Inferior parietal cortex (tissue), 1 donor: ENCODE results near the gene NYAP2.

Source experiments
- DNase-seq: peaks from one replicate; pipeline ENCODE4 v3.0.0-alpha.2; 2016; ENCODE audit errors: extremely low spot score

NYAP2 gene

DNA sequence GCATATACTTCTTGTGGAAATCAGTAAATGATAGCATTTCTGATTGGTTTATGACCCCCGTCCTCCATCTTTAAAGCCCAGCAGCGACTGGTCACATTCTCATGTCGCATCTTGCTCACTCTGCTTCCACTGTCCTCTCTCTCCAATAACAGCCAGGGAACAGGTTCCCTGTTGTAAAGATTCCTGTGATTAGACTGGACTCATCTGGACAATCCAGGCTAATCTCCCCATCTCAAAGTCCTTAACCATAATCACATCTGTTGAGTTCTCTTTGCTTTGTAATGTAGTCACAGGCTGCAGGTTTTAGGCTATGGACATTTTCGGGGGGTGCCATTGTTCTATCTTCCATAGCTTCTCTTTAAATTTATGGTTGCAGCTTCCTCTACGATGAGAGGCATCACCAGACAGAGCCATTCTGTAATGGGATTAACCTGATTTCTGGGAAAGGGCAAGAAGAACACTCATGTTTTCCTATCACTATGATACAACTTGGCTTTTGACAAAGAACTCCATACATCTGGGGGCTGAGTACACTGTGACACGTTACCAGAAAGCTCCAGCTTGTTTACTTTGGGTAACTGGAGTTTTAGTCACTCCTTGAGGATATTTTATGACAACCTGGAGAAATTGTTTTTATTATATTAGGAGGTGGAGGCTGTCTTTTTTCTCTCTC is 159.0 kb downstream of the NYAP2 start:
- DNase-seq = no peak

DNA sequence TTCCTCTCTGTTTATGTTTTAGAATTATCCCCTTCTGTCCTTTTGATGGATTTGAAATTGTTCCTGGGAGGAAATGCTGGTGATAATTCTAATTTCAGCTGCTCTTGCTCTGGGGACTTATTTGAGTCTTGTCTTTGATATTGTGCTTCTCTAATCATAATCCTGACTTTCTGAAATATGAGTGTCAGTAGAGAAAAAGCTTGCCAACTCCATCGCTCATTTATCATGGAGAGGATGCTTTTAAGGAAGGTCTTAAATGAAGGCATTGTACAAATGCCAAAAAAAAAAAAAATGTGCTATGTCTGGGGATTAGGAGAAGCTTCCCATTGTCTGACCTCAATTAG is 159.5 kb downstream of the NYAP2 start:
- no peak for DNase-seq

DNA sequence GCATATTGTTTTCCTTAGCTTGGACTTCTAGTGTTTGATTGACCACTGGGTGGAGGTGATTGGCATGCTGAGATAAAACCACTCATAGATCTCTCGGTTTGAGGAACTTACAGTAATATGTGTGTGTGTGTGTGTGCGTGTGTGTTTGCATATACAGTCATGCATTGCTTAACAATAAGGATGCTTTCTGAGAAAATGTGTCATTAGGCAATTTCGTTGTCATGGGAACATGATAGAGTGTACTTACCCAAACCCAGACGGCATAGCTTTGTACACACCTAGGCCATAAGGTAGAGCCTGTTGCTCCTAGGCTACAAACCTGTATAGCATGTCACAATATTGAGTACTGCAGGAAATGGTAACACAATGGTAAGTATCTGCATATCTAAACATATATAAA is 167.3 kb downstream of the NYAP2 start:
- DNase-seq = no peak

DNA sequence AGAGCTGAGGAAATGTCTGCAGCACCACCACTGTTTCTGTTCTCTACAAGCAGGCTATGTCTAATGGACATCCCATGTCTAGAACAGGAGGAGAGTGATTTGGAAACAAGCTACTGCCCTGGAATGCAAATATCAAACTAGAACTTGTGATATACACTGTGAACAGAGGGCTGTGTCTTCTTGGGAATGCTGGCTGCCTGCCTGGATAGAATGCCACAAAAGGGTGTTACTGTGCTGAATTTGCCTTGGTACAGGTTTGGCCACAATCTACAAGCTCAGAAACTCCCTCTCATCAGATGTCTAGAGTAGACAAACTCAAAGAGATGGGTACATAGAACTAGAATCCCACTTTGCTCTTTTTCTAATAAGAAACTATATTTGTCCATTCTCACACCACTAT is 170.5 kb downstream of the NYAP2 start:
- DNase-seq = peak; percentile 29

DNA sequence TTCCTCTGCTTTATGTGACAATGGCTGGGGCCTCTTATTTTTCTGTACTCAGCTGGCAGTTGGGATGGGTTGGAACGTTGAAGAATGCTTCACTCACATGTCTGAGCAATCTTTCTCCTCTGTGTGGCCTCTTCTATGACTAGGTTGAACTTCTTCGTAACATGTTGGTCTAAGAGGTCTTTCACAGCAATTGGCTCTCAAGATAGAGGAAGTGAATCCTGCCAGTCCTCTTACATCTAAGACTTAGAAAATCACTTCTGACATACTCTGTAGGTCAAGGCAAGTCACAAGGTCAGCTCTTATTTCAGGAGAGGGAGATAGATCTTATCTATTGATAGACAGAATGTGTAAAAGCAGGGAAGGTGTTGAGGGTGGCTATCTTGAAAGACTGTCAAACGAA is 174.1 kb downstream of the NYAP2 start:
- DNase-seq = no peak

DNA sequence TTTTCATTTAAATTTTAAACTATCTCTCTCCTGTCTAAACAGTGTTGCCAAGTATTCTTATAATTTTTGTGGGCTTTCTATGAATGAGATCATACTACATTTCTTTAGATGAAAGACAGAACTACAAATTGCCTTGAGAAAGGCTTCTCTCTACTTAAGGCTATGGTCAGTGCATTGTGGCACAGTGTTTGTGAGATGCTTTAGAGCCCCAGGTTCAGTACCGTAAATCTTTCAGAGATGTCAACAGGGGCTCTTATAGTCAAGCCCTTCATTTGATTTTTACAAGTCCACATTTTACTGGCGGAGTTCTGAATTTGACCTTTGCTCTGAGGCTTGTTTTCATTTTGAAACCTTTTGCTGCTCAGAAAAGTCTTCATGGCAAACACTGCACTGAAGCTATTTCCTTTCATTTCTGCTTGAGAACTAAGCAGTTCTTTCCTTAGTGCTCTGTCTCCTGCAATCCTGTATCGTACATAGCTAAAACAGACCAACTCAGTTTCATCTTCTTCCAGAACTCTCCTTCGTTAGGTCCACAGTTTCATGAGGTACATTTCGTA is 175.2 kb downstream of the NYAP2 start:
- no peak for DNase-seq

DNA sequence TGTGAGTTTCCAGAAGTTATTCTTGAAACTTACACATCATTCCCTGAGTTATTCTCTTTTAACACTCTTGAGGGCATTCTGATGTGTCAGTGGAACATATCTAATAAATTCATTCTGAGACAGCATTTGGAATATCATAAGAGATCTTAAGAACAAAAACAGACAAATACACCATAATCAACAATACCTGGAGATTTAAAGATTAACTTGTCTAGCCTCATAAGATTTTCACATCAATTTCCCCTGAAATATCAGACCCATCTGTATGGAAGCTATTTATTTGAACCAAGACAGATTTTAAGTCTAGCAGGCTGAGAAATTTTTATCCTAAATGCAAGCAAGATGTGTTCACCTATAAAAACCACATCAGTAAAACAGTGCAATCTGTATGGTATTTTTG is 181.6 kb downstream of the NYAP2 start:
- DNase-seq = no peak

DNA sequence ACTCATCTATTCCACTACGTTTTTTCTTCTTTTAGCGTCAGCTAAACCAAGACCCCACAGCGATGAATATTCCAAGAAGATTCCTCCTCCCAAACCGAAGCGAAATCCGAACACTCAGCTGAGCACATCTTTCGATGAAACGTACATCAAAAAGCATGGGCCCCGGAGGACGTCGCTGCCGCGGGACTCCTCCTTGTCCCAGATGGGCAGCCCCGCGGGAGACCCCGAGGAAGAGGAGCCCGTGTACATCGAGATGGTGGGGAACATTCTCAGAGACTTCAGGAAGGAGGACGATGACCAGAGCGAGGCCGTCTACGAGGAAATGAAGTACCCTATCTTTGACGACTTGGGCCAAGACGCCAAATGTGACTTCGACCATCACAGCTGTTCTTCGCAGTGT is 182.4 kb downstream of the NYAP2 start:
- no peak for DNase-seq

DNA sequence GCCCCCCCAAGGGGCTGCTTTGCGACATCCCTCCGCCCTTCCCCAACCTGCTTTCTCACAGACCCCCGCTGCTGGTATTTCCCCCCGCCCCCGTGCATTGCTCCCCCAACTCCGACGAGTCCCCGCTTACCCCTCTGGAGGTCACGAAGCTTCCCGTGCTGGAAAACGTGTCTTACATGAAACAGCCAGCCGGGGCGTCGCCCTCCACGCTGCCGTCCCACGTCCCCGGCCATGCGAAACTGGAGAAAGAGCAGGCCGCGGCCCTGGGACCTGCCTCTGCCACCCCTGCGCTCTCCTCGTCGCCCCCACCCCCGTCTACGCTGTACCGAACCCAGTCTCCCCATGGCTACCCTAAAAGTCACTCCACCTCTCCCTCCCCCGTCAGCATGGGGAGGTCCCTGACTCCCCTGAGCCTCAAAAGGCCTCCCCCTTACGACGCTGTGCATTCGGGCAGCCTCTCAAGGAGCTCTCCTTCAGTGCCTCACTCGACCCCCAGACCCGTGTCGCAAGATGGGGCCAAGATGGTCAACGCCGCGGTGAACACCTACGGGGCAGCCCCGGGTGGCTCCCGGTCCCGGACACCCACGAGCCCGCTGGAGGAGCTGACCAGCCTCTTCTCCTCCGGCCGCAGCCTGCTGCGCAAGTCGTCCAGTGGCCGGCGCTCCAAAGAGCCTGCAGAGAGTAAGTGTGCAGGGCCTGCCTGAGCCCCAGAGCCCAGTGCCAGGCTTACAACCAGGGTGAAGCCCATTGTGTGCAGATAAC is 183.0 kb downstream of the NYAP2 start:
- DNase-seq = no peak

DNA sequence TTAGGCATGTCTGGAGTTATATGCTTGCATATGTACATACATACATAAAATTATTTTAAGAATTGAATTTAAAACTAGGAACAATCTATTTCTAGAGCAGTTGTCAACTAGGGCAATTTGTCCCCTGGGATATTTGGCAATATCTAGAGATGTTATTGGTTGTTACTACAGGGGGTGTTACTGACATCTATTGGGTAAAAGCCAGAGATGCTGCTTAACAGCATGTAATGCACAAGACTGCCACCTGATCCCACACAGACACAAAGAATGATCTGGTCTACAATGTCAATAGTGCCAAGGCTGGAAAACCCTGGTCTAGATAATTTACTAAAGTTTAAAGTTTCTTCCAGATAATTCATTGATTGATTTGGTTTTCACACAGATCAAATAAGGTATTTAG is 185.3 kb downstream of the NYAP2 start:
- no peak for DNase-seq

DNA sequence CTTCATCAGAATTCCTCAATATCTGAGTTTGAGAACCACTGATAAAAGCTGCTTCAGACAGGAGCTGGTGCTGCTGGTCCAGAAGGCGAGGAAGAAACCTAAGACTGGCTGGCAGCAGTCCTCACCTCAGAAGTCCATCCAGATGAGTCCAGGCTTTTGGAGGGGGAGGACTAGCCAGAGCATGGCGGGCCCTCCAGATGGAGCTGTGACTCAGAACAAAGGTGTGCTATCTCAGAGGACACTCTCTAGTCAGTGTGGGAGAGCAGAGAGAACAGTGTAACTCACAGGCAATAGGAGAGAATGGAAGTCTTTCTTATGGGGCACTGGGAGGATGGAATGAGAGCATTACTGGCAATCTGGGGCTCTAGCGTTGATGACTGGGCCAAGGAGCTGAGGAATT is 191.4 kb downstream of the NYAP2 start:
- DNase-seq = no peak

DNA sequence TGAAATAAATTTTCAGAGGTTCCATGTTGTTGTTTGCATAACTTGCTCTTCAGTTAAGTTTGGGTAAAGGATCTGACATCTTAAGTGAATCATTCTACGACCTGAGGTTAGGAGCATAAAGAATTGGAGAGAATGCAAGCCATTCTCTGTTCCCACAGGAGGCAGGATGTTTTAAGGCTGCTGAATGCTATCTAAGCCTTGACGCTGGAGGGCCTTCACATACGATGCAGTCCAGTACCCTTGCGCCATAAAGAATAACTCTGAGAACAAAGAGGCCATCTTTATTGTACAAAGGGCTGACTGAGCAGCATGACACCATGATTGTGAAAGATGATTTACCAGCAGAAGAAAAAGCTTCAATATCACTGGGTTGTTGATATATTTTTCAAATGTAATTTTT is 198.4 kb downstream of the NYAP2 start:
- DNase-seq = no peak

DNA sequence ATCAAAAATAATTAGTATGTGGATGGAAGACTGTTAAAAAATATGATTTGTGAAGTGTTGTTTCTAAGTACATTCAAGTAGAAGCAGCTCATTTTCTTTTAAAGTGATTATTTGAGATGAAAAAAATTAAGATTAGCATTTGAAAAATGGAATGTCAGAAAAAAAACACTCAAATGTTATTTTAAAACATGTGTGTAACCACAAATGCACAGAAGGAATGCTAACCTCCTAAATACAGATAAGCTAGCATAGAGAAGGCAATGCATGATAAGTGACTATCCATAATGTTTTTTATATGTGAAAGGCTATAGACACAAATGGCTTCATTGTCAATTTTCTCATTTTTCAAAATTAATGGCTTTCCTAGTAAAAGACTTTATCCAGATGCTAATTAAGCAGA is 198.9 kb downstream of the NYAP2 start:
- no peak for DNase-seq

DNA sequence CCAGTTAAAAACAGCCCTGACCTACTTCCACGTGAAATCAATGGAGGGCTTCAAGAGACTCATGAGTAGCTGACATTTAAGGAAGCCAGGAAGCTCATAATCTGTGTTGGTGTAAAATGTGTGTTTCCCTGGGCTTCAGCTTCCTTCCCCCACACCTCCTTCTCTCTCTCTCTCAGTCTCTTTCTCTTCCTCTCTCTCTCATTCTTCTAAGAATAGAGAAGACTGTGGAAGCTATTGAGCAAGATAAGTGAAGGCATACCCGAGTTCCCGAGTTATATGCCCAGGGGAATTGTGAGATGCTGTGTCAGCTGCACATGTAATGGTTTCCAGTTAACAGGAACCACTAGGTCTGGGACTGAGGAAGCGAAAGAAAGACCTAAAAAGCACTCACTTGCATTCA is 199.4 kb downstream of the NYAP2 start:
- no peak for DNase-seq

DNA sequence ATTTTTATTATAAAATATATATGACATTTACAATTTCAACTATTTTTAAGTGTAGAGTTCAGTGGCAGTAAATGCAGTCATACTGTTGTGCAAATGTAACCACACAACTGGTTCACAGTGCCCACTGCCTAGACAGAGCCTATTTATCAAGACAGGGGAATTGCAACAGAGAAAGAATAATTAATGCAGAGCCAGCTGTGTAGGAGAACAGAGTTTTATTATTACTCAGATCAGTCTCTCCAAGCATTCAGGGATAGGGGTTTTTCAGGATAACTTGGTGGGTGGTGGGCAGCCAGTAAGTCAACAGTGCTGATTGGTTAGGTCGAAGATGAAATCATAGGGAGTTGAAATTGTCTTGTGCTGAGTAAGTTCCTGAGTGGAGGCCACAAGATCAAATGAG is 200.3 kb downstream of the NYAP2 start:
- DNase-seq = no peak

DNA sequence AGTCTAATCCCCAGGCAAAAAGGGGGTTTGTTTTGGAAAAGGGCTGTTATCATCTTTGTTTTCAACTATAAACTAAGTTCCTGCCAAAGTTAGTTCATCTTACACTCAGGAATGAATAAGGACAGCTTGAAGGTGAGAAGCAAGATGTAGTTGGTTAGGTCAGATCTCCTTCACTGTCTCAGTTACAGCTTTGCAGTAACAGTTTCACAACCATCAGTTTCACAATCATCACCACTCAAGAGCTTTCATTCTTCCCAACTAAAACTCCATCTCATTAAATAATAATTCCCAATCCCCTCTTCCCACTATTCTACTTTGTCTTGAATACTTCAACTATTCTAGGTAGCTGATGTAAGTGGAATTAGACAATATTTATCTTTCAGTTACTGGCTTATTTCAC is 200.9 kb downstream of the NYAP2 start:
- no peak for DNase-seq

DNA sequence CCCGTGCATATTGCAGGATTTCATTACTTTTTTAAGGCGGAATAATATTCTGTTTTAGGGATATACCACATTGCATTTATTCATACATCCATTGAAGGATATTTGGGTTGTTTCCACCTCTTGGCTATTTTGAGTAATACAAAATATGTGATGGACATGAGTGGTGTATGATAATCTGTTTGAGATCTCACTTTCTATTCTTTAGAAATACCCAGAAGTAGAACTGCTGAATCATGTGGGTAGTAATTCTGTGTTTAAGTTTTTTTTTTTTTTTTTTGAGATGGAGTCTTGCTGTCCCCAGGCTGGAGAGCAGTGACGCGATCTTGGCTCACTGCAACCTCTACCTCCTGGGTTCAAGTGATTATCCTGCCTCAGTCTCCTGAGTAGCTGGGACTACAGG is 201.4 kb downstream of the NYAP2 start:
- DNase-seq = no peak

DNA sequence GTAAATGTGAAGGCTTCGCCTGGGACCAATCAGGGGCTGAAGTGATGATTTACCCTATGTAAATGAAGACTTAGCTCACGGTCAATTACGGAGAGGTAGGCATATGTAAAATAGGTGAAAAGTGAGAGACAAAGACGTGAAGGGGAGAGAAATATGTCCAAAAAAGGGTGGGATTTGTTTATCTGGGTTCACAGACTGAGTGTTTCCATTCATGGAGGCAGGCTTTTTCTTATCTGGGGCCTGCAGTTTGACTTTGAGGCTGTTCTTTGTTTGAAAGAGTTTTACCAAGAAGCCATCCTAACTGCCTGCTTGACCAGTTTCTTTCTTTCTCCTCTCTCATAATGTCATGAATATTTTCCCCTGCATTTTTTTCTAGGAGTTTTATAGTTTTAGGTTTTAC is 202.7 kb downstream of the NYAP2 start:
- DNase-seq = no peak

DNA sequence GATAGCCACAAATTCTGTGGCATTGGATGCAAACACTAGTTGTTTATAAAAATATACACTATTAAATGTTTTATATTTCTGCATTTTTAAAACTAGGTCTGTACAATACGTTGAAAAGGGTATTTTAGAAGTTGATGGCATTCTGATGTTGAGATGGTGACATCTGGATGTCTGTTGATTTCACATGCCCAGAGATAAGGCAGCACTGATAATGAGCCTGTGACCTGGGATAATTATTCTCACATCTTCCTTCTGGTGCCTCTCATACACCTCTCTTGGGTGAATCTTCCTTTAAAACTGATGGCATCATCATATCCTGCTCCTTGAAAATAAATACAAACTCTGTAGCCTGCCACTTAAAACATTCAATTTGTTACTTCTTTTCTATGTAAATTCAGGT is 208.6 kb downstream of the NYAP2 start:
- no peak for DNase-seq

DNA sequence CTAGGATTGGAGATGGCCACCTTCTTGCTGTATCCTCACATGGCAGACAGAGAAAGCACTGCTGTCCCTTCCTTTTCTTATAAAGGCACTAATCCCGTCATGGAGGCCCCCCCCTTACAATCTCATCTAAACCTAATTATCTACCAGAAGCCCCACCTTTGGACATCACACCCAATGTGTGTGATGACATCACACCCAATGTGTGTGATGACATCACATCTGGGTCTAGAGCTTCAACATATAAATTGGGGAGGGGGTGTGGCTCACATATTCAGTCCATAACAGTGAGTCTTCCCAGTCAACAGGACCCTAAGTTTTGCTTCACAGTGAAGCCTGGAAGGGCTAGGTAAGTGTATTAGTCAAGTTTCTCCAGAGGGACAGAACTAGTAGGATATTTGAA is 213.1 kb downstream of the NYAP2 start:
- DNase-seq = no peak

DNA sequence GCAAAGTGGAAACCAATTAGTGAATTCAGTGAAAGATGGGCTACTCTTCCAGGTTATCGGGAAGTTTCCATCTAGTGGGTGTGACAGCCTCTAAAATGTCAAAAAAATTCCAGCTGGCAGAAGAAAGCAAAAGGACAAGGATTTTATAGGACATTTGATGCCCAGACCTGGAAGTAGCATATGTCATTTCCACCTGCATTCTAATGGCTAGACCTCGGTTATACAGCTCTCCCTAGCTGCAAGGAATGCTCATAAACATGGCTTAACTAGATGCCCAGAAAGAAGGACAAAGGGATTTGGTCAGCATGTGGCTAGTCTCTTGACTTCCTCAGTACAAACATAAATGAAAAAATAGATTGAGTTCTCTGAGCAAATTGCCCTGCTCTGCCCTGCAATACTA is 215.4 kb downstream of the NYAP2 start:
- no peak for DNase-seq

DNA sequence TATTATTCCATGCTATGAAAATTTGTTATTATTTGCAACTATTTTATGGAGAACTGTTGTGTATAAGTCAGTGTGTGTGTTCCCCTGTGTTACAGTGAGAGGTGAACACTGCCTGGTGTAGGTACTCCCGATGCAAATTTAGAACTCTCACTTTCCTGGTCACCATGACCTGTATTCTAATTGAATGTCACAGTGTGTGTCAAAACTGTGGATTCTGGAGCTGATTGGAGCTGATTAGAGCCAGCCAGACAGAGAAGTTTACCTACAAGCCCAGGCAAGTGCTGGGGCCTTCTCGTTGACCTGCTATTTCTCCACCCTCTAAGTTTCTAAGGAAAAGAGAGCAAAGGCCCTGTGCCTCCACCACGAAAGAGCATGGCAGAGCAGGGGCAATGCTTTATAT is 216.0 kb downstream of the NYAP2 start:
- DNase-seq = no peak

DNA sequence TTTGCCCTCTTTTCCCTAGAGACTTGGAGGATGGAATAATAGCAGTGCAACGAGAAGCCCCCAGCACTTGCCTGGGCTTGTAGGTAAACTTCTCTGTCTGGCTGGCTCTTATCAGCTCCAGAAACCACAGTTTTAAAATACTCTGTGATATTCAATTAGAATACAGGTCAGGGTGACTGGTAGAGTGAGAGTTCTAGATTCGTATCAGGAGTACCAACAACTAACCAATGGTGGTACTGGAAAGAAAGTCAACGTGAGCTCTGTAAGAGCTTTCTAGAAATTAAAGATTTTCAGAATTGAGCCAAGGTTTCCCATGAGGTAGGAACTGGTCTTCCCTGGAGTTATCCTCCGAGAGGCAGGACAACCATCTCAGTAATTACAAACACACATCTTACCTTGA is 216.9 kb downstream of the NYAP2 start:
- DNase-seq = no peak

DNA sequence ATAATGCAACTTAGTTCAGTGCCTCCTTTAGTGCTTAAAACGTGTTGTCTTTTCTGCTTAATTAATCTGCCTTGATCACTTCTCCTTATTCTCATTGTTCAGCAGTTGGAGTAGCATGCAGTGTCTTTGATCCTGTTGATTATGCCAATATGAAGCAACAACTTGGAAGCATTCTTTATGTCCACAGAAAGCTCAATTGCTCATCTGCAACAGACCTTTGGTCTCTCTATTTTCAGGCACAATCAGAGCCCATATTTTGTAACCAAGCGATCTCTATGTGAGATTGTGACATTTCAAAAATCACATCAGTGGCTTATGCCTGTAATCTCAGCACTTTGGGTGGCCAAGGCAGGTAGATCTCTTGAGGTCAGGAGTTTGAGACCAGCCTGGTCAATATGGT is 217.3 kb downstream of the NYAP2 start:
- no peak for DNase-seq
